Choroid plexus epithelial cell (primary cell): ENCODE results near the gene SLC51A.

ENCODE experiments used
- DNase-seq: peaks from one replicate; pipeline ENCODE4 v3.0.0-alpha.2; 2010; ENCODE audit warnings: low read depth
- H3K4me3 ChIP-seq: 2 replicates; pipeline ENCODE4 v1.5.1; 2011; ENCODE audit warnings: low read depth, mild to moderate bottlenecking, control low read depth, low read length, moderate library complexity
- CTCF ChIP-seq: conservative IDR thresholded peaks from 2 replicates; pipeline ENCODE4 v1.5.1; 2011; ENCODE audit warnings: low read depth, mild to moderate bottlenecking, control low read depth, inconsistent platforms, low read length, moderate library complexity

Gene SLC51A

GRCh38 chr3:196272826-196273225 lies 56.5 kb downstream of the SLC51A start:
- no peak for TF ChIP-seq CTCF
- DNase-seq = no peak
- no peak overlapping the region for H3K4me3 ChIP-seq

GRCh38 chr3:196273655-196274054 lies 57.3 kb downstream of the SLC51A start:
- H3K4me3 ChIP-seq = no peak overlapping the region
- TF ChIP-seq CTCF = no peak
- no peak for DNase-seq

- peak; percentile 53 for DNase-seq
These were observed 58.3 kb downstream of the SLC51A start for GRCh38 chr3:196274585-196274984.

GRCh38 chr3:196275126-196275525 lies 58.8 kb downstream of the SLC51A start:
- no peak for TF ChIP-seq CTCF
- H3K4me3 ChIP-seq = no peak overlapping the region
- DNase-seq = peak; percentile 42

More at GRCh38 chr3:196274585-196274984, 58.3 kb downstream of the SLC51A start:
- H3K4me3 ChIP-seq = no peak overlapping the region
- no peak for TF ChIP-seq CTCF

GRCh38 chr3:196280689-196281440 lies 64.5 kb downstream of the SLC51A start:
- no peak for TF ChIP-seq CTCF
- DNase-seq = no peak

GRCh38 chr3:196281962-196282361 lies 65.6 kb downstream of the SLC51A start:
- TF ChIP-seq CTCF = no peak
- DNase-seq = no peak
- H3K4me3 ChIP-seq = no peak overlapping the region

More at GRCh38 chr3:196280689-196281440, 64.5 kb downstream of the SLC51A start:
- no peak overlapping the region for H3K4me3 ChIP-seq
